HUES6 (cell line): ENCODE data around the gene FANCM.

Experiments
- H3K27ac ChIP-seq: 2 replicates; pipeline ENCODE4 v1.7.0; 2013; ENCODE audit warnings: low read depth, mild to moderate bottlenecking, low read length, inconsistent platforms
- H3K27me3 ChIP-seq: 2 replicates; pipeline ENCODE4 v1.6.1; 2013; ENCODE audit warnings: low read length; ENCODE audit not compliant: control insufficient read depth, insufficient read depth
- H3K36me3 ChIP-seq: 2 replicates; pipeline ENCODE4 v1.6.1; 2013; ENCODE audit warnings: low read length; ENCODE audit not compliant: control insufficient read depth, insufficient read depth
- H3K4me1 ChIP-seq: 2 replicates; pipeline ENCODE4 v1.6.1; 2013; ENCODE audit warnings: low read length; ENCODE audit not compliant: control insufficient read depth, insufficient read depth
- H3K4me3 ChIP-seq: 2 replicates; pipeline ENCODE4 v1.5.1; 2013; ENCODE audit warnings: low read depth, low read length
- H3K9ac ChIP-seq: one replicate; pipeline ENCODE4 v1.6.1; 2013; ENCODE audit warnings: mild to moderate bottlenecking, low read length
- H3K9me3 ChIP-seq: 2 replicates; pipeline ENCODE4 v1.6.1; 2013; ENCODE audit warnings: low read depth, low read length; ENCODE audit not compliant: control insufficient read depth, insufficient read depth

Gene FANCM

DNA sequence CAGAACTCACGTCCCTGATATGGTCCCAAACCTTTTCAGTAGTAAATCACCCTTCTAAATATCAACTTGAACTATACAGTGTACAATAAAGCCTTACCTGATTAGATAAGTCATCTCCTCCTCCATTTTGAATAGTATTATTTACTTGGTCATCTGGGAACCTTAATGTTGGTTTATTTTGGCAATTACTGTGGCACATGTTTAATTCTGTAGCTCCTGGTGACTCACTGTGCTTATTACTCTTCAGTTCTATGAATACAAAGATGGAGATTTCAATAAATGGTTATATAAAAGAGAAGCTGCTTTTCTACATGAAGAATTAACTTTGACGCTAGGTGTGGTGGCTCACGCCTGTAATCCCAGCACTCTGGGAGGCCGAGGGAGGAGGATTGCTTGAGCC, 91.8 kb downstream of the FANCM start:
- Histone ChIP-seq H3K9me3 (no peaks in the 10 kb centered on the region), H3K27ac (no peak overlapping the region), H3K9ac (no peak overlapping the region), H3K4me3 (no peak overlapping the region), H3K36me3 (peaks cover 90% of the 10 kb centered on the region), H3K27me3 (no peaks in the 10 kb centered on the region), H3K4me1 (peaks cover 5% of the 10 kb centered on the region; the same call in 1 of the 2 replicates)

DNA sequence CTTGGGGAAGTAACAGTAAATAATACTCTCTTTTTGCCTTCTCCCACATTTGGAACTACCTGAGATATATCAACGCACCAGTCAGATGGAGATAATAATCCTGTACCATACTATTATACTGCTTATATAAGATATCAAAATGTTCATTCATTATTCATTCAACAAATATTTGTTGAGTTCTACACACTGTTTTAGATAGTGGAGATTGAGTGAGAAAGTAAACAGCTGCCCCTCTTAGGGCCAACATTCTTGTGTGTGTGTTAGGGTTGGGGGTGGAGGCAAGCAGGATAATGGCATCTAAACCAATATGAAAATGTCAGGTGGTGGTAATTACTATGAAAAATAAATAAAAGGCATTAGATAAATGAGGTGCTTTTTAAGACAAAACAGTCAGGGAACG, 103.3 kb downstream of the FANCM start:
- Histone ChIP-seq H3K27ac (no peak overlapping the region), H3K36me3 (peaks cover 58% of the 10 kb centered on the region), H3K9me3 (no peaks in the 10 kb centered on the region), H3K4me1 (no peaks in the 10 kb centered on the region), H3K27me3 (no peaks in the 10 kb centered on the region), H3K9ac (no peak overlapping the region), H3K4me3 (no peak overlapping the region)

DNA sequence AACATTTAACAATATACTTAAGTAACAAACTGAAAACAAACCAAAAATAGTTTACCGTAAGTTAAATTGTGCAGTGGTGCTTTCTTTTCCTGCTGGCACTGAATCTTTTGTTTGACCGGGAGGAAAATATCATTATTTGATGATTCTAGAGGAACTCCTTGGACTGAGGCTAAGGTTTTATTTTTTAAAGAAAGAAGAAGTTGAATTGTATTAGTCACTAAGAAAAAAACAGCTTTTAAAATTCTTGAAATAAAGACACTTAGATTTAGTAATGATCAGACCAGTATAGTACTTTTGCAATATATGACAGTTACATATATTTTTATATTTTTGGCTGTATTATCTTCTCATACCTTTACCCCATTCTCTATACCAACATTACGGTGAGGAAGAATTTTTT, 107.0 kb downstream of the FANCM start:
- Histone ChIP-seq H3K9me3 (no peaks in the 10 kb centered on the region), H3K9ac (no peak overlapping the region), H3K36me3 (peaks cover 28% of the 10 kb centered on the region), H3K27me3 (no peaks in the 10 kb centered on the region), H3K4me1 (peaks cover 11% of the 10 kb centered on the region), H3K27ac (0 out of 2 replicates have a peak overlapping the region, but pooled peaks have one; percentile 3), H3K4me3 (no peak overlapping the region)

DNA sequence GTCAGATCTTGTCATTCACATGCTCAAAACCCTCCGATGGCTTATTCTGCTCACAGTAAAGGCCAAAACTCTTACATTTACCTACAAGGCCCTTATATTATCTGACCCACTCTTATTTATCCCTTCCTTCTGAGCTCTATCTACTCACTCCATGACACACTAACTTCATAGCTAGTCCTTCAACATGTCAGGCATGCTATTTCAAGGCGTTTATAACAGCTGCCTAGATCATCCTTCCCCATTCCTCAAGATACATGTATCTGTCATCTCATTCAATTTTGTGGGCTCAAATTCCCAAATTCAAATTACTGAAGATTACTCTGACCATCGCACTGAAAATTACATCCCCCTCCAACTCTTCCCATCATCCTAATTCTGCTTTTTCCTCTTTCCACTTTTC, 110.4 kb downstream of the FANCM start:
- peaks cover 11% of the 10 kb centered on the region for H3K4me1 ChIP-seq
- no peak overlapping the region for H3K27ac ChIP-seq
- H3K36me3 ChIP-seq: peaks cover 18% of the 10 kb centered on the region

DNA sequence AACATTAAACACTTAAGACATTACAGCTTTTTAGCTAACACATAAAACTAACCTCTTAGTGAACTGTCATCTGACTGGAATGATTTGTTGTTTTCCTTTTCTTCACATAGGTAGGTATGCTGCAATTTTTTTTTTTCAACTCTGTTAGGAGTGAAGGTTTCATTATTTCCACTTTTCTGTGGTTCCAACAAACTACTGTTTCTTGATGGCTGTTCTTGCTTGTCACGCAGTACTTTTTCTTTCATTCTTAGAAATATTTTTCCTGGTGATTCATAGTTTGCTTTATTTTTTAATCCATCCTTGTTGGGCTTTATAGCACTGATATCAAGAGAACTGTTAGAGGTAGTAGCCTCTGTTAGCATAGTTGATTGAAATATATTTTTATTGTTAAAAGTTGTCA, 111.0 kb downstream of the FANCM start:
- H3K9me3 ChIP-seq: no peaks in the 10 kb centered on the region
- H3K27me3 ChIP-seq: no peaks in the 10 kb centered on the region
- peaks cover 11% of the 10 kb centered on the region for H3K4me1 ChIP-seq
- H3K36me3 ChIP-seq: peaks cover 12% of the 10 kb centered on the region
- no peak overlapping the region for H3K27ac ChIP-seq
- H3K9ac ChIP-seq: no peak overlapping the region
- no peak overlapping the region for H3K4me3 ChIP-seq

More for the DNA sequence above, 110.4 kb downstream of the FANCM start:
- no peaks in the 10 kb centered on the region for H3K9me3 ChIP-seq
- no peak overlapping the region for H3K4me3 ChIP-seq
- H3K9ac ChIP-seq: no peak overlapping the region
- H3K27me3 ChIP-seq: no peaks in the 10 kb centered on the region

DNA sequence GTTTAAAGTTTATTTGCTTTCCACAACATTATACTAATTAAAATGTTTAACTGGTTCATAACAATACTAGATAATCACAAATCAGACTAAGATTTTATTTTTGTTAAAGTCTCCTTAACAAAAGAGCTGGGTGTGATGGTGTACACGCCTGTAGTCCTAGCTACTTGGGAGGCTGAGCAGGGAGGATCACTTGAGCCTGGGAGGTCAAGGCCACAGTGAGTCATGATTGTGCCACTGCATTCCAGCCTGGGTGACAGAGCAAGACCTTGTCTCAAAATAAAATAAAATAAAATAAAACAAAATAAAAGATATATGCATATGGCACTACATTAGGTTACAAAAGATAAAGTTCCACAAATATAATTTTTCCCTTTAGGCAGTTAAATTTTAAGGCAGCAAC, 111.7 kb downstream of the FANCM start:
- Histone ChIP-seq H3K27me3 (no peaks in the 10 kb centered on the region), H3K4me3 (no peak overlapping the region), H3K9ac (no peak overlapping the region), H3K9me3 (no peaks in the 10 kb centered on the region), H3K4me1 (peaks cover 11% of the 10 kb centered on the region), H3K27ac (no peak overlapping the region), H3K36me3 (peaks cover 5% of the 10 kb centered on the region; the same call in 1 of the 2 replicates)

DNA sequence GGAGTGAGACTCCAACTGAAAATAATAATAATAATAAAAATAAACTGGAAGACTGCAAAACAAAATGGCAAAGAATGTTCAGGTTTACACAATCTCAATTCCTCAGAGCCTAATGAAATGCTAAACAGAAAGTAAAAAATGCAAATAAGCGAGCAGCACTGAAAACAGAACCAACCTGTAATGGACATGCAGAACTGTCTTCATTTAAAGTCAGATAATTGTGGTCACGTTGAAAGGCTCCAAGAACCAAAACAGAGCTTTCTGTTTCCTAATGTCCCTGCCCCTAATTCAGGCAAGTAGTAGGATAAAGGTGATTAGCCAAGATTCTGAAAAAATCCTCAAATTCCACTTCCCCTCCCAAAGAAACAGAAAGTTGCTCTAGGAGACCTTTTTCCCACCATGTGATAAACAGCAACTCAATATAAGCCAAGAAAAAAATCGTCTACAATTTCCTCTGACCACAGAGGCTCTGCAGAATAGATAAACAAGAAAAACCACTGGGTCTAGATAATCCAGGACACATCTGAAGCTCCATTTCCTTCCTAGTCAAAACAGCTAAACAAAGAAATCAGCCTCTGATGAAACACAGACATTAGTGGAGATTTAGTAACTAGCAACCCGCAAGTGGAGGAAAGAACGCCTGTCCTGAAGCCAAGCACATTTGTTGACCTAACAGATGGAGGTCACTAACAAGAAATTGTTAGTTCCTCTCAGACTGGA, 114.3 kb downstream of the FANCM start:
- H3K9ac ChIP-seq: no peak overlapping the region
- H3K36me3 ChIP-seq: 0 out of 2 replicates have a peak, but pooled peaks cover 3% of the 10 kb centered on the region
- peaks cover 16% of the 10 kb centered on the region for H3K4me1 ChIP-seq
- H3K9me3 ChIP-seq: peaks cover 3% of the 10 kb centered on the region; the same call in 1 of the 2 replicates
- no peak overlapping the region for H3K4me3 ChIP-seq
- peak overlapping the region; percentile 34; the same call in 1 of the 2 replicates for H3K27ac ChIP-seq
- no peaks in the 10 kb centered on the region for H3K27me3 ChIP-seq
